OCI-M2 (cell line): ENCODE measurements around the gene DIP2C.

Experiments
- DNase-seq: peaks from one replicate; lab custom pipeline; 2025; ENCODE audit not compliant: unreplicated experiment; lab: John Stamatoyannopoulos, UW

DIP2C gene, protein sequence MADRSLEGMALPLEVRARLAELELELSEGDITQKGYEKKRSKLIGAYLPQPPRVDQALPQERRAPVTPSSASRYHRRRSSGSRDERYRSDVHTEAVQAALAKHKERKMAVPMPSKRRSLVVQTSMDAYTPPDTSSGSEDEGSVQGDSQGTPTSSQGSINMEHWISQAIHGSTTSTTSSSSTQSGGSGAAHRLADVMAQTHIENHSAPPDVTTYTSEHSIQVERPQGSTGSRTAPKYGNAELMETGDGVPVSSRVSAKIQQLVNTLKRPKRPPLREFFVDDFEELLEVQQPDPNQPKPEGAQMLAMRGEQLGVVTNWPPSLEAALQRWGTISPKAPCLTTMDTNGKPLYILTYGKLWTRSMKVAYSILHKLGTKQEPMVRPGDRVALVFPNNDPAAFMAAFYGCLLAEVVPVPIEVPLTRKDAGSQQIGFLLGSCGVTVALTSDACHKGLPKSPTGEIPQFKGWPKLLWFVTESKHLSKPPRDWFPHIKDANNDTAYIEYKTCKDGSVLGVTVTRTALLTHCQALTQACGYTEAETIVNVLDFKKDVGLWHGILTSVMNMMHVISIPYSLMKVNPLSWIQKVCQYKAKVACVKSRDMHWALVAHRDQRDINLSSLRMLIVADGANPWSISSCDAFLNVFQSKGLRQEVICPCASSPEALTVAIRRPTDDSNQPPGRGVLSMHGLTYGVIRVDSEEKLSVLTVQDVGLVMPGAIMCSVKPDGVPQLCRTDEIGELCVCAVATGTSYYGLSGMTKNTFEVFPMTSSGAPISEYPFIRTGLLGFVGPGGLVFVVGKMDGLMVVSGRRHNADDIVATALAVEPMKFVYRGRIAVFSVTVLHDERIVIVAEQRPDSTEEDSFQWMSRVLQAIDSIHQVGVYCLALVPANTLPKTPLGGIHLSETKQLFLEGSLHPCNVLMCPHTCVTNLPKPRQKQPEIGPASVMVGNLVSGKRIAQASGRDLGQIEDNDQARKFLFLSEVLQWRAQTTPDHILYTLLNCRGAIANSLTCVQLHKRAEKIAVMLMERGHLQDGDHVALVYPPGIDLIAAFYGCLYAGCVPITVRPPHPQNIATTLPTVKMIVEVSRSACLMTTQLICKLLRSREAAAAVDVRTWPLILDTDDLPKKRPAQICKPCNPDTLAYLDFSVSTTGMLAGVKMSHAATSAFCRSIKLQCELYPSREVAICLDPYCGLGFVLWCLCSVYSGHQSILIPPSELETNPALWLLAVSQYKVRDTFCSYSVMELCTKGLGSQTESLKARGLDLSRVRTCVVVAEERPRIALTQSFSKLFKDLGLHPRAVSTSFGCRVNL (N-terminal part only)

GRCh38 chr10:689452-690371, at the start of gene DIP2C:
TSS of gene DIP2C (minus strand) at chr10:689668. CDS start at chr10:689578, 90 bp downstream.
- no peak for DNase-seq

DNA sequence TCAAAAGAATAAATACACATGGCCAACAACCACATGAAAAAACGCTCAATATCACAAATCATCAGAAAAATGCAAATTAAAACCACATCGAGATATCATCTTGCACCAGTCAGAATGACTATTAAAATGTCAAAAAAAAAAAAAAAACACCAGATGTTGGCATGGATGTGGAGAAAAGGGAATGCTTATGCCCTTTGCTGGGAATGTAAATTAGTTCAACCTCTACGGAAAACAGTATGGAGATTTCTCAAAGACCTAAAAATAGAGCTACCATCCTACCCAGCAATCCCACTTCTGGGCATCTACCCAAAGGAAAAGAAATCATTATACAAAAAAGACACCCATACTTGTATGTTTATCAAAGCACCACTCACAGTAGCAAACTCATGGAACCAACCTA, 45.0 kb upstream of the DIP2C start:
- DNase-seq: no peak

- no peak for DNase-seq
These were observed 43.6 kb upstream of the DIP2C start for GRCh38 chr10:733086-733485.

DNA sequence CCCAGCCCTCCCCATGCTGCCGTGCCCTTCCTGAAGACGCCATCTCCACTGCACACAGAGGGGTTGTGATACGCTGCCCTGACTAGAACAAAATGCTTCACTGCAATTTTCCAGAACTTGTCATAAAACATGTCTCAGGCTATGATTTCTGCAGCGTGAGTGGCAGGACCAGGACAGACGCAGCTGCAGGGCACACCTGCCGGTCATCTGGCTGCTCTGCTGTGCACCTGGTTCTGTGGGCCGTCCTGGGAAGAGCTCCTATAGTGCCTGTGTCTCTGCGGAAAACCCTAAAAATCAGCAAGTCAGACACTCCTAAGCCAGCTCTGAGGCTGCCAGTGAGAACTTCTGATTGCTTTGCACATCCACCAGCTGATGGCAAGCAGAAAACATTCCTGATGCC, 39.7 kb upstream of the DIP2C start:
- no peak for DNase-seq

- DNase-seq: no peak
These were observed 39.1 kb upstream of the DIP2C start for GRCh38 chr10:728603-729002.

DNA sequence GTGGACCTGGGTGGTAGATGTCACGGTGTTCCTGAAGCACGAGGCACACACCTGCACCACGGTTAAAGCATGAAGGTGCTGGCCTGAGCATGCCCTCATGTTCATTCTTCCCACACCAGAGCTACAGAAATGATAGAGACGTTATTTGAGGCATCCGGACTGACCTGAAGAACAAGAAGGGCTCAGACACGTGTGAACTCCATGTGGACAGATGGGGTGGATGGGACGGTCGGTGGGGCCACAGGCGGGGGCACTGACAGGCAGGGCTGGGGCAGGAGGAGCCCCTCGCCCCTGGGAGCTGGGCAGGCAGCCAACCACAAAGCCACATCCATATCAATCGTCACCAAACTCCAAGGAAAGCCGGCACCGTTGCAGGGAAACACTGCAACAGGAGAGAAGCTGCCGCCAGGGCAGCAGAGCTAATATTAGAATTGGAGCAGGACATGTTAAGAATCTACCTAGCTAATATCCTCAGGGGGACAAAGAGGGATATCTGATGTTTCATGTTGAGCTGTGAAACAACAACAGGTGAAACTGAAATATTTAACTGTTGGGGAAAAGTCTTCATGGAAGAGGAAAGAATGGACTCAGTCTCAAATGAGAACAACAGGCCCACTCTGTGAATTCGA, 37.8 kb upstream of the DIP2C start:
- DNase-seq: no peak

GRCh38 chr10:725786-726185, 36.3 kb upstream of the DIP2C start:
- DNase-seq: no peak

GRCh38 chr10:725302-725701, 35.8 kb upstream of the DIP2C start:
- no peak for DNase-seq

DNA sequence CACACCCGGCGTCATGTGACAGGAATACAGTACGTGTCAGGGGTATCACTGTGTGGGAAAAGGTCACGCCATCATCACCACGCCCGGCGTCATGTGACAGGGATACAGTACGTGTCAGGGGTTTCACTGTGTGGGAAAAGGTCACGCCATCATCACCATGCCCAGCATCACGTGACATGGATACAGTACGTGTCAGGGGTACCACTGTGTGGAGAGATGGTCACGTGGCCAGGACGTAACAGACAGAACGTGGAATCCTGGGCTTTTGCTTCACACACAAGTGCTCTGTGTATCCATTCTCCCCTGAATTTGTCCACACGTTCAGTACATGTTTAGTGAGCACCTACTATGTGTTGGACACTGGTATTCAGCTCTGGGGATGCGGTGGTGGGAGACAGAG, 34.5 kb upstream of the DIP2C start:
- no peak for DNase-seq

DNA sequence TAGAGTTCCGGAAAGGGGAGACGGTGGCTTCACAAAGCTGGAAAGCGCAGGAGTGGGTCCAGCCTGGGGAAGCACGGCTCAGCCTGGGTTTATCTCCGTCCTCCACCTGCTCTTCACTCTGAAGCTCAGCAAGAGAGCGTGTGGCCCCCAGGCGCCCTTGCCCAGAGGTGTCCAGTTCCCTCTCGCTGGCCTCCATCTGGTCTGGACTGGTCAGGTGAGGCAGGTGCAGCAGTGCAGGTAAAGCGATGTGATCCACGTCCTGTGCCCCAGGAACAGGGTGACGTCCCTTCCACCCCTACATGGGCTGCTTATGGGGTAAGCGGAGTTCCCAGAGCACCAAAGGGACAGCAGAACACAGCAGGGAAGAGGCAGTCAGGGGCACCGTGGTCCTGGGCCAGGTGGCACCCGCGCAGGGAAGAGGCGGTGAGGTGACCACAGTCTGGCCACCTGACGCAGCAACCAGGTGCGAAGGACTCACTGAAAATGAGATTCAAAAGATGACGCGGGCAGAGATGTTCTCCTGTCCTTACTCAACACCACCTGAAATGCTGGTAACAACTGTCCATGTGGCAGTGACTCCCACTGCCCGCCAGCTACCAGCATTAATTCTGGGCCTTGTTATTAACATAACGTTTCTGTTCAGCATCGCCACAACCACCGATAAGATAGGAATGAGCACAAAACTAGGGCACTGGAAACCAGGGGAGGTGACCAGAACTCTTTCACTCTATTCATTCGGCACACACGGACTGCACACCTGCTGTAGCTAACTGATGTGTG, 33.0 kb upstream of the DIP2C start:
- DNase-seq: no peak

DNA sequence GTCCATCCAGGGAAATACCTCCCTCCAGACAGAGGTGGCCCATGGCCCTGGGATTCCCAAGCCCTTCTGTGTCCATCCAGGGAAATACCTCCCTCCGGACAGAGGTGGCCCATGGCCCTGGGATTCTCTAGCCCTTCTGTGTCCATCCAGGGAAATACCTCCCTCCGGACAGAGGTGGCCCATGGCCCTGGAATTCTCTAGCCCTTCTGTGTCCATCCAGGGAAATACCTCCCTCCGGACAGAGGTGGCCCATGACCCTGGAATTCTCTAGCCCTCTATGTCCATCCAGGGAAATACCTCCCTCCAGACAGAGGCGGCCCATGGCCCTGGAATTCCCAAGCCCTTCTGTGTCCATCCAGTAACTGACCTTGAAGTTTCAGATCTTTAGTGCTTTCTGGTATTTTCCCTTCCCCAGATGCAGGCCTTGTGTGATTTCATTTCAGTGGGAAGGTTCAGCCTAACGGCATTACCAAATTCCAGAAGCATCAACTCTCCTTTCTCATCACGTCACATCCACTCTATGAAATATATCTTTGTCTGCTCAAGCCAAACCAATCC, 28.8 kb upstream of the DIP2C start:
- no peak for DNase-seq

DNA sequence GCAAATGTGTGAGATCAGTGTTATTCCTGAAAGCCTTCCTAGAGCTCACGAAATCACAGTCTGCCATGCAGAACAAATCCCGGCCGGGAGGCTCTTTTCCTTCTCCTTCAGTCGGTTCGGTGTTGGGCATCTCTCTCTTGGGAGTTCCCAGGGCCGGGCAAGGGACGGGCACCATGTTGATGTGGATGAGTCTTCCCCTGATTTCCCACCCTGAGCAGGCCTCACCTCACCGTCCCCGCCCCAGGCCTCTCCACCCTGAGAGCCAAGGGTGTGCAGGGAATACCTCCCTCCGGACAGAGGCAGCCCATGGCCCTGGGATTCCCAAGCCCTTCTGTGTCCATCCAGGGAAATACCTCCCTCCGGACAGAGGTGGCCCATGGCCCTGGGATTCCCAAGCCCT, 28.0 kb upstream of the DIP2C start:
- DNase-seq: no peak

DNA sequence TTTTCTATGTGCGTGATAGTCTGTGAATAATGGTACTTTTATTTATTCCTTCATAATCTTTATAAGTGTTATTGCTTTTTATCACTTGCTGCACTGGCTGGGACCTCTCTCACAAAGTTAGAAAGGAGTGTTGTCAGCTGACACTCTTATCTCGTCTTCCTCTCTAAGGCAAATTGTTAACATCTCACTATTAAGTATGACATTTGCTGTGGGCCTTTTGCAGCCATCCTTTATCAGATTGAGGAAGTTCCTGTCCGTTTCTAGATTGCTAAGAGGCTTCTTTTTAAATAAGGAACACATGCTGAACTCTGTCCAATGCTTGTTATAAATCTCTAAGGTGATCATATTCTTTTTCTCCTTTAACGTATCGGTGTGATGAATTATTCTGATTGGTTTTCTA, 27.4 kb upstream of the DIP2C start:
- DNase-seq: no peak

- no peak for DNase-seq
These were observed 24.7 kb upstream of the DIP2C start for GRCh38 chr10:714214-714613.

- no peak for DNase-seq
These were observed 23.1 kb upstream of the DIP2C start for GRCh38 chr10:712575-712974.

DNA sequence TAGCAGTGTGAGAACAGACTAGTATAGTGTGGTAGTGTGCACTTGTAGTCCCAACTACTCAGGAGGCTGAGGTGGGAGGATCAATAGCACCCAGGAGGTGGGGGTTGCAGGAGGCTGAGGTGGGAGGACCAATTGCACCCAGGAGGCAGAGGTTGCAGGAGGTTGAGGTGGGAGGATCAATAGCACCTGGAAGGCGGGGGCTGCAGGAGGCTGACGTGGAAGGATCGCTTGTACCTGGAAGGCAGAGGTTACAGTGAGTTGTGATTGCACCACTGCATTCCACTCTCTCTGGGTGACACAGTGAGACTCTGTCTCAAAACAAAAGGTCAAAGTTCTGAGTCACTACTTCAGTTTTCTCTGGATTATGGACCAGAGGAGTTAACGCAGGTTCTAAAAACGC, 22.6 kb upstream of the DIP2C start:
- DNase-seq: no peak

DNA sequence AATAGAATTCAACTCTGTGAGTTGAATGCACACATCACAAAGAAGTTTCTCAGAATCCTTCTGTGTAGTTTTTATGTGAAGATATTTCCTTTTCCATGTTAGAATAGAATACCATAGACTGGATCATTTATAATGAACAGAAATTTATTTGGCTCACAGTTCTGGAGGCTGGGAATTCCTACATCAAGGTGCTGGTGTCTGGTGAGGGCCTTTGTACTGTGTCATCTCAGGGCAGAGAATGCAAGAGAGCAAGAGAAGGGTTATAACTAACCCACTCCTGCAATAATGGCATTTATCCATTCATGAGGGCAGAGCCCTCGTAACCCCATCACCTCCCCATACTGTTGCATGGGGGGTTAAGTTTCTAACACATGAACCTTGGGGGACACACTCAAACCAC, 18.4 kb upstream of the DIP2C start:
- no peak for DNase-seq

DNA sequence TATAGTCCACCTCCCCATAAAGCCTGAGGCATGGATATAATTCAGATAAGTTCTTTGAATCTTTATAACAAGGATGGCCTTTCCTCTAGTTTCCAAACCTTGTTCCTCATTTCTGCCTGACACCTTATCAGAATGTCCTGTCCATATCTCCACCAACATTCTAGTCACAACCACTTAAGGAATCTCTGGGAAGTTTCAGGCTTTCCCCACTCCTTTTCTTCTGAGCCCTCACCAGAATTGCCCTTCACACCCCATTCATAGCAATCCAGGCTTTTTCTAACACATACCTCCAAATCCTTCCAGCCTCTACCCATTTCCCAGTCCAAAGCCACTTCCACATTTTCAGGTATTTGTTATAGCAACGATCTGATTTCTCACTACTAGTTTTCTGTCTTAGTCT, 18.0 kb upstream of the DIP2C start:
- DNase-seq: no peak

DNA sequence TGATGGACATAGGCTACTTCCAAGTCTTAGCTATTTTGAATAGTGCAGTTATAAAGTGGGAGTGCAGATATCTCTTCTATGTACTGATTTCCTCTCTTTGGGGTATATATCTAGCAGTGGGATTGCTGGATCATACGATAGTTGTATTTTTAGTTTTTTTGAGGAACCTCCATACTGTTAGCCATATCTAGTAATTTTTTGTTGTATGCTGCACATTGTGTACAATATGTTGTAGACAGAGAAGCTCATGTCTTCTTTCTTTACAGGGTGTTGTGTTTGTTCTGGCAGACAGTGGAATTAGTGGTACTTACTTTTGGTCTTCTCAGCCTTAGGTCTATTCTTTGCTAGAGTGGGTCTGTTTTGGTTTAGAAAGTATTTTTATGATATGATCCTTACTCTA, 13.7 kb upstream of the DIP2C start:
- no peak for DNase-seq
